CD4-positive, alpha-beta T cell treated with Interleukin-17A for 4 hours (primary cell): ENCODE data around the gene TPSB2.
A peak's percentile ranks its signal among the peaks of the same experiment; 100 is the strongest.
"Not testable (repeated sequence)": the region's sequence is repeated elsewhere in the genome, so short reads cannot be mapped to it uniquely, and the experiment has no call there.

Experiments used
- DNase-seq: peaks from one replicate; pipeline ENCODE4 v3.0.0-alpha.2; 2020; ENCODE audit warnings: mixed read lengths

TPSB2 gene

DNA sequence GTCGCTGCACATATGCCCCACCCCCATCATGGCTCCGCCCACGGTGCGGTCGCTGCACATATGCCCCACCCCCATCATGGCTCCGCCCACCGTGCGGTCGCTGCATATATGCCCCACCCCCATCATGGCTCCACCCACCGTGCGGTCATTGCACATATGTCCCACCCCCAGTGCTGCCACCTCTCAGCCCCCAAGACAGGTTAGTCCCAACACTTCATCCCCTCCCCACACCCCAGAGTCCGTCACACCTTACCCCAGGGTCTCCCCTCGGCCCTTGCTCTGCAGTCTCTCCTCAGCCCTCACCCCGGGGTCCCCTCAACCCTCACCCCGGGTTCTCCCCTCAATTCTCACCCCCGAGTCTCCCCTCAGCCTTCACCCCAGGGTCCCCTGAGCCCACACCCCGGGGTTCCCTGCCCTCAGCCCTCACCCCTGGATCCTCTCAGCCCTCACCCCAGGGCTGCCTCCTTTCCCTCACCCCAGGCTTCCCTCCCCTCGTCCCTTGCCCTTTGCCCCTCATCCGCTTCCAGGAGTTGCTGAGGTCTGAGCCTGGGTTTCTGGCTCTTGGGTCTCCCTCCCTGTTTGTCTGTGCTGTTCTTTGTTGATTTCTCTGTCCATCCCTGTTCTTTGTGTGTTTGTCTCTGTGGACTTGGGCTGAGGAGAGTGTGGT, 30.5 kb downstream of the TPSB2 start:
- no peak for DNase-seq

DNA sequence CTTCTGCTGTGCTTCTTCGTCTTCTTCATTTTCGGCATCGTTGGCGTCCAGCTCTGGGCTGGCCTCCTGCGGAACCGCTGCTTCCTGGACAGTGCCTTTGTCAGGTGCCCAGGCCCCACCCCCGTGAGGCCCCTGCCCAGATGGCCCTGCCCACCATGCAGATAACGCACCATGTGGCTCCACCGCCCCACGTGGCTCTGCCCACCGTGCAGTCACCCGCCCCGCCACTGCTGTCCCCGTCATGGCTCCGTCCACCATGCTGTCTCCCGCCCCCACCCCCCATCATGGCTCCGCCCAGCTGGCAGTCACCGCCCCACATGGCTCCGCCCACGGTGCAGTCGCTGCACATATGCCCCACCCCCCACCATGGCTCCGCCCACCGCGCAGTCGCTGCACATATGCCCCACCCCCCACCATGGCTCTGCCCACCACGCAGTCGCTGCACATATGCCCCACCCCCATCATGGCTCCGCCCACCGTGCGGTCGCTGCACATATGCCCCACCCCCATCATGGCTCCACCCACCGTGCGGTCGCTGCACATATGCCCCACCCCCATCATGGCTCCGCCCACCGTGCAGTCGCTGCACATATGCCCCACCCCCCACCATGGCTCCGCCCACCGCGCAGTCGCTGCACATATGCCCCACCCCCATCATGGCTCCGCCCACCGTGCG, 31.2 kb downstream of the TPSB2 start:
- not testable (repeated sequence) for DNase-seq

DNA sequence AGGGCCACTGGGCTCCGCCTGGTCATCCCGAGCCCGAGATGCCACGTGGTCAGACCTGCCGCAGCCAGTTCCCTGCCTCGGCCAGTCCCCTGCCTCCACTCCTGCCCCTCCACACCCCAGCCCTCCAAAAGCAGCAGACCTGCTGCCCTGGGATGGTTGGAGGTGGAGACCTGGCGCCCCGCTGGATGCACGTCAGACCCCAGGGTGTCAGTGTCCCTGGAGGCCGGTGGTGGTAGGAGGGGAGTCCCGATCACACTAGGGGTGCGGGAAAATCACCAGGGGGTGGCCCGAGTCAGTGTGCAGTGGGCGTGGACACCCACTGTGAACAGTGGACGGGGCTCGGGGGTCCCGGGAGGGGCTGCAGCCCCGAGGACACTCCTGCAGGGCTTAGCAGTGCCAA, 31.8 kb downstream of the TPSB2 start:
- DNase-seq: no peak

DNA sequence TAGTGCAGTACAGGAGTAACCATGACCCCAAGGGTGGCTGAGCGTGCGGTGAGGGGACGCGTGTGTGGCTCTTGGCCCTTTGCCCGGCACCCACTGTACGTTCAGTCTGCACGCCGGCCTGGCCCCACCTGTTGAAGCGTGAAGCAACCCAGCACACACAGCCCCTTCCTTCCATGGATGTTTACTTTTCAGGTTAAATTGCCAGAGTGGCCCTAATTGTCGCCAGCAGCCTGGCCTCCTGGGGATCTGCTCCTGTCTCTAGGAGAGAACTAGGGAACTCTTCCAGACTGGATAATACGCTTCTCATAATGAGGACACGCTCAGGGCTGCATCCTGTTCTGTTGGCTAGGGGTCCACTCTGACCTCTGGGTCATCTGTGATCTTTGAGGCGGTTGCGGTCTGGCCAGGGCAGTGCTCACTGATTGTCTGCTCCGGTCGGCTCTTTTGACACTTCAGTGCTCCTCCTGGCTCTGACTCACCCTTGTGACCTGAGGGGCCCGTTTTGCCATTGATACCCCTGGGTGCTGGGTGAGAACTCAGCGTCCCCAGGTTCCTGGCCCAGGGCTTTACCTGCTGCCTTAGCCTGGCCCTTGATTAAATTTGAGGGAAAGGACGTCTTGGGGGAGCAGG, 32.6 kb downstream of the TPSB2 start:
- no peak for DNase-seq

DNA sequence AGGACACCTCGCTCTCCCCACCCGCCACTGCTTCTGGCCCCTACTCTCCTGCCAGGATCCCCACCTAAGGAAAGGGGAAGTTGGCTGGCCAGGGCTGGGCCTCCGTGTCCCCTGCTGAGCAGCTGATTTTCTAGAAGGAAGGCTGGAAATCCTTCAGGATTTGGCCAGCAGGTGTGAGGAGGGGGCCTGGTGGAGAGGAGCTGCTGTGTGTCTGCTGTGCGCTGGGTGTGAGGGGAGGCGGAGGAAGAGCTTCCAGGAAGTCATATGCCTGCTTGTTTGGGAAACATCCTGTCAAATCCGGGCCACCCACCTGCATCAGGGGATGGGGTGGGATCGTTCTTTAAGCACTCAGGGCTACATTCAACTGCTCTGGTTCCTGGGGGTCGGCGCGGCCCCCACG, 33.5 kb downstream of the TPSB2 start:
- DNase-seq: no peak

DNA sequence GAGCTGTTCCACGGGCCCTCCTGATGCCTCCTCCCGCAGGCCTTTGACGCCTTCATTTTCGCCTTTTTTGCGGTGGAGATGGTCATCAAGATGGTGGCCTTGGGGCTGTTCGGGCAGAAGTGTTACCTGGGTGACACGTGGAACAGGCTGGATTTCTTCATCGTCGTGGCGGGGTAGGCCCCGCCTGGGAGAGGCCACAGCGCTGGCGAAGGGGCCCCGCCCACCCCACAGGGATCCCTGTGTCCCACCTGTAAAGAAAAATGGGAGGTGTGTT, 34.7 kb downstream of the TPSB2 start:
- DNase-seq: no peak

DNA sequence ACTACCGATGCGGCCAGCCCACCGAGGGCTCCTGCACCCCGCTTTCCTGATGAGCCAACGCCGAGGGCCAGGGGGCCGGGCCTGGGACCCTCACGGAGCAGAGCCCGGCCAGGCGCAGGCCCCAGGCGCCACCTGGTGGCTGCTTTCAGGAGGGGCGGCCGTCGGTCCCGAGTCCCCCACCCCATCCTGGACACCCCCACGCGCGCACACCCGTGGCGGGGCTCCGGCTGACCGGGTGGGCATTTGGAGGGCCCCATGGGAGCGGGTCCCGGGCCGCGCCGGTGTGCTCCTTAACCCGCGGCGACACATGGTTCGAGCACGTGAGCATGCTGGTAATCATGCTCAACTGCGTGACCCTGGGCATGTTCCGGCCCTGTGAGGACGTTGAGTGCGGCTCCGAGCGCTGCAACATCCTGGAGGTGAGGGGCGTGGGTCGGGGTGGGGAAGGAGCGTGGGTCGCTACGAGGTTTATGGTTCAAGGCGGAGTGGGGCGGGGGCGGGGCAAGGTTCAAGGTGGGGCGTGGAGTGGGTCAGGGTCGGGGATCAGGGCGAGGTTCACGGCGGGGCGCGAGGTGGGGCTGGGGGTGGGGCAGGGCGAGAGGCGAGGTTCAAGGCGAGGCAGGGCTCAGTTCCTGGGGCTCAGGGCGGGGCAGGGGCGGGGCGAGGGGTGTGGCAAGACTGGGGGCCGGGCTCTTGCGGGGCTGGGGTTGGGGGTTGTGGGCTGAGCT, 35.2 kb downstream of the TPSB2 start:
- peak; percentile 41 for DNase-seq

DNA sequence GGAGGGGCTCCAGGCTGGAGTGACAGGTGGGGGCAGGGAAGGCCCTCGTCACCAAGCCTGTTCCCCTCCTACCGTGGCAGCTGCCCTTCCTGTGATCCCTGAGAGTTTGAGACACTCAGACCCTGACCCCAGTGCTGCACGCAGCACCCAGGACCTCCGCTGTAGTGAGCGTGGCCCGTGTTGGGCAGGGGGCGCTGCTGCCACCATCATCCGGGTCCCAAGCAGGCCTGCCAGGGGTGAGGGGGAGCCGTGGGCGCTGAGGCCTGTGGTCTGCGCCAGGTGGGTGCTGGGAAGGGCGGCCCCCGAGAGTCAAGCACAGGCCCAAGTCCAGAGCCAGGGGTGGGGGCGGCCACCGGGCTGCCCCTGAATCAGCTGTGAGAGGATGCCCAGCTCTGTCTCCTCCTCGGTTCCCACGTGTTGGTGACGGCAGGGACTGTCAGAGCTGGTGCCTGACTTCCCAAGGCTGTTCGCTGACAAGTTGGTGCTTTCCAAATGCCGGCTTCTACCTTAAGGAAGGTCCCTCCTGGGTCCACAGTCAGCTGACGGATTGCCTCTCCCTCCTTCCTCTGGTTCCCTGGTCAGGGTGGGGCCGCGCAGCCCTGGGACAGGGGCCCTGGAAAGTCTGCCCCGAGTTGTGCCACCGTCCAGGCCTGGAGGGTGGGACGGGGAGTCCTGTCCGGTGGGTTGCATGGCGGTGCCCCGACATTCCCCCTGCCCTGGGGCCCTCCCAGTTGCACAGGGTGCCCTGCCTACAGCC, 36.0 kb downstream of the TPSB2 start:
- DNase-seq: no peak

DNA sequence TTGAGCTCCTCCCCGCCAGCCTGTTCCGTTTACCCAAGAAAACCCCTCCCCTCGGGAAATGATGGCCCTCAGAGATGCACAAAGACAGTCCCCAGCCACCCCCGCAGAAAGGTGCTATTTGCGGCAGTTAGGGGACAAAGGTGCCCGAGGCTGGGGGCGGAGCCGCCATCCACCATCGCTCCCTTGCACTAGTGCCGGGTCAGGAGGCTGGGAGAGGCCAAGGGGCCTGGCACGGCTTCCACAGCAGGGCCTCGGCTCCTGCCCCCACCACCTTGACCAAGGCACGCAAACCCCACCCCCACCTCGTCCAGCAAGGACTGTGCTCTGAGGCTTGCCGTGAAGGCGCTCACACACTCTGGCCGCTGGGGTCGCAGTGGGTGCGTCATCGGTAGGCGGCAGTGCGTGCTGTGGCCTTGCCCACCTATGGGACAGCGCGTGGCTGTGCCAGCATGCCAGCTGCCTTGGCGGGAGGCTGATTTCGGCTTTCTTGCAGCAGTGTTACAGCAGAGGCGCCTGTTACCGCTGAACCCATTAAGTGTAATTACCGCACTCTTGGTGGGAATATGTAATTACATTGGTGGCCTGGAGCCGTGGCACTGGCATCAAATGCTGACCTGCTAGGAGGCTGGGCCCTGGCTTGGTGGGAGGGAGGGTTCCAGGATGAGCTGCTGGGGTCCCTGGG, 36.7 kb downstream of the TPSB2 start:
- DNase-seq: no peak

DNA sequence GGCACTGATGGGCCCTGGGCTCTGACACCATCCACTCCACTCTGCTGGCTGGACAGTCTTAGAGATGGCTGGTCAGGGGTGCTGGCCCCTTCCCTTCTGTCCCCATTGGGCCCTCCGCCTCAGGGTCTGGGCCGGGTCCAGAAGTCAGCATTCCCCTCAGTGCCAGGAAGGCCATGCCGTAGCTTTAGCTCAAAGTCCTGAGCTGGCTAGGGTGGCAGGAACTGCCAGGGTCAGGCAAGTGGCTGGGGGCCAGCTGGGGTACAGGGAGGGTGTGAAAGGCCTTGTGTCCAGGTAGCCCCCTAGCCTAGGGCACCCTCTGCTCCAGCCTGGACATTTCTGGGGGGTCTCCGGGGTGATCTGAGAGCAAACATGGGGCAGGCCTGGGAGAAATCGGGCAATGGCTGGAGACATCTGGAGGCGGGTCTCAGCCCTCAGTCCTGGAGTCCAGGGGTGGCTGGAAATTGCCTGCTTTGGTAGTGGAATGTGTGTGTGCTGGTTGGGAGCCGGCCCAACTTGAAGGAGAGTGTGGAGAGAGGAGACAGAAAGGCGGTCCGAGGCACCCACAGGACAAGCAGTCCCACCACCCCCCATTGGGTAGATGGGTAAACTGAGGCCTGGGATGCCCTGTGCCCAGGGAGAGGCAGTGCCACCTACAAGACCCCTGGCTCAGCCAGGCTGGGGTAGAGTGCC, 37.5 kb downstream of the TPSB2 start:
- no peak for DNase-seq

DNA sequence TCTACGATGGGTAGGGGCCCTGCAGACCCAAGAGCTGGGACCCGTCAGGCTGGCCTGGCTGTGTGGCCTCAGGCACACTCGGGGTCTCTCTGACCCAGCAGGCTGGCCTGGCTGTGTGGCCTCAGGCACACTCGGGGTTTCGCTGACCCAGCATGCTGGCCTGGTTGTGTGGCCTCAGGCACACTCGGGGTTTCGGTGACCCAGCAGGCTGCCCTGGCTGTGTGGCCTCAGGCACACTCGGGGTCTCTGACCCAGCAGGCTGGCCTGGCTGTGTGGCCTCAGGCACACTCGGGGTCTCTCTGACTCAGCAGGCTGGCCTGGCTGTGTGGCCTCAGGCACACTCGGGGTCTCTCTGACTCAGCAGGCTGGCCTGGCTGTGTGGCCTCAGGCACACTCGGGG, 39.2 kb downstream of the TPSB2 start:
- not testable (repeated sequence) for DNase-seq

DNA sequence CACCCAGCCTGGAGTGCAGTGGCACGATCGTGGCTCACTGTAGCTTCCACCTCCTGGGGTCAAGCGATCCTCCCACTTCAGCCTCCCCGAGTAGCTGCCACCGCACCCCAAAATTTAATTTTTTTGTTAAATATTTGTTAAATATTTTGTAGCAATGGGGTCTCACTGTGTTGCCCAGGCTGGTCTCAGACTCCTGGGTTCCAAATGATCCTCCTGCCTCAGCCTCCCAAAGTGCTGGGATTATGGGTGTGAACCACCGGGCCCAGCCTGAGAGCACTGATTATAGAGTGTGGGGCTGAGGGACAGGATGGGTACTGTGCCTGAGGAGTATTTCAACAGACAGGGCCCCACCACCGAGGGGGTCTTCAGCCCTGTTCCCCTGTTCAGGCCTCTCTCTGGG, 40.5 kb downstream of the TPSB2 start:
- no peak for DNase-seq

DNA sequence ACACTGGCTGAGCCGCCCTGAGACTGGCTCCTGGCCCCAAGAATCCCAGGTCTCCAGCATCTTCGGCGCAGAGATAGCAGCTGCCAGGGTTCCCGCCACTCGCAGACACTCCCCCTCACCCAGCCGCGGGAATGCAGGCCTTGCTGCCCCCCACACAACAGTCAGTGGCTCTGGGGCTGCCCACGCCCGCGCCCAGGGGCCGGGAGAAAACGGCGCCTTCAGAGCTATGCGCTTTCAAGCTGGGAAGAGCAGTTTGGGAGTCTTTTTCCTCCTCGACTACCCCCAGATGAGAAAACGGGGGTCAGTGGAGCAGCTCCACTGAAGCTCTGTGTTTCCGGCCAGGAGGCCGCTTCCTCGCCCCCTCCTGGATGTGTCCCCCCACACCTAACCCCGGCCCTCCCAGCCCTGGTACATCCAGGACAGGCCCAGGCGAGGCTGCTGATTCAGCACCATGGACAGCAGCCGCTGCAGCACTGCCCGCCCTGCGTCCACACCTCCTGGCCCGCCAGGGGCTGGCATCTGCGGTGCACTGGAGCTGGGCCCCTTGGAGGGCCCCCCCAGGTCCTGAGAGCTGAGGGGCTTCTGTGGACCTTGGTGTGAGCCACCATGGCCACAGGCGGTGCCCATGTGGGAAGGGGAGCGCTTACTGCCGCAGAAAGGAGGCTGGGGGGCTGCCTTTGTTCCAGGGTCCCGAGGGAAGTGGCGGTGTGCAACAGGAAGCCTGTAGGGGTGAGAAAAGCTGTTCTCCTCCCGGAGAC, 41.4 kb downstream of the TPSB2 start:
- DNase-seq: peak; percentile 57

DNA sequence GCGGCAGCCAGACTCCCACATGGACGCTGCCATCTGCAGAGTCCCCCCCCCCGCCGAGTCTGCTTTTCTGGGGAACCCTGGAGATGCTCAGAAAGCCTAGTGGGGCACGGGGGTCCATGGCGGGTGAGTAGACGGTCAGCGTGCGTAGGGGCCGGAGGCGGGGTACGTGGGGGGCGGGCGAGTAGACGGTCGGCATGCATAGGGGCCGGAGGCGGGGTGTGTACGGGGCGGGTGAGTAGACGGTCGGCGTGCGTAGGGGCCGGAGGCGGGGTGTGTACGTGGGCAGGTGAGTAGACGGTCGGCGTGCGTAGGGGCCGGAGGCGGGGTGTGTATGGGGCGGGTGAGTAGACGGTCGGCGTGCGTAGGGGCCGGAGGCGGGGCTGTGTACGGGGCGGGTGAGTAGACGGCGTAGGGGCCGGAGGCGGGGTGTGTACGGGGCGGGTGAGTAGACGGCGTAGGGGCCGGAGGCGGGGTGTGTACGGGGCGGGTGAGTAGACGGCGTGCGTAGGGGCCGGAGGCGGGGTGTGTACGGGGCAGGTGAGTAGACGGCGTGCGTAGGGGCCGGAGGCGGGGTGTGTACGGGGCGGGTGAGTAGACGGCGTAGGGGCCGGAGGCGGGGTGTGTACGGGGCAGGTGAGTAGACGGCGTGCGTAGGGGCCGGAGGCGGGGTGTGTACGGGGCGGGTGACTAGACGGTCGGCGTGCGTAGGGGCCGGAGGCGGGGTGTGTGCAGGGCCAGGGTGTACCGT, 44.4 kb downstream of the TPSB2 start:
- DNase-seq: not testable (repeated sequence)

DNA sequence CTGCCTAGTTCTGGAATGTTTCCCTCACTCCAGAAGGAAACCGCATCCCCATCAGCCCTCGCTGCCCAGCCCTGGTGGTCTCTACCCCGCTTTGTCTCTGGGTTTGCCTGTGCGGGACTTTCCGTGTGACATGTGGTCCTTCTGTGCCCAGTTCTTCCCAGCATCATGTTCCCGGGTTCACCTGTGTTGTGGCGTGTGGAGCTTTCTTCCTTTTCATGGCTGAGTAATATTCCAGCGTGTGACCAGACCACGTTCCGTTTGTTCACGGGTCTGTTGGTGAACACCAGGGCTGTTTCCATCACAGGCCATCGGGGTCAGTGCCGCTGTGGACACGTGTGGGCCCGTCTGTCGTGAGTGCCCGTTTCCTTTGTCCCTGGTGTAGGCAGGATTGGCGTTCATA, 45.0 kb downstream of the TPSB2 start:
- no peak for DNase-seq

DNA sequence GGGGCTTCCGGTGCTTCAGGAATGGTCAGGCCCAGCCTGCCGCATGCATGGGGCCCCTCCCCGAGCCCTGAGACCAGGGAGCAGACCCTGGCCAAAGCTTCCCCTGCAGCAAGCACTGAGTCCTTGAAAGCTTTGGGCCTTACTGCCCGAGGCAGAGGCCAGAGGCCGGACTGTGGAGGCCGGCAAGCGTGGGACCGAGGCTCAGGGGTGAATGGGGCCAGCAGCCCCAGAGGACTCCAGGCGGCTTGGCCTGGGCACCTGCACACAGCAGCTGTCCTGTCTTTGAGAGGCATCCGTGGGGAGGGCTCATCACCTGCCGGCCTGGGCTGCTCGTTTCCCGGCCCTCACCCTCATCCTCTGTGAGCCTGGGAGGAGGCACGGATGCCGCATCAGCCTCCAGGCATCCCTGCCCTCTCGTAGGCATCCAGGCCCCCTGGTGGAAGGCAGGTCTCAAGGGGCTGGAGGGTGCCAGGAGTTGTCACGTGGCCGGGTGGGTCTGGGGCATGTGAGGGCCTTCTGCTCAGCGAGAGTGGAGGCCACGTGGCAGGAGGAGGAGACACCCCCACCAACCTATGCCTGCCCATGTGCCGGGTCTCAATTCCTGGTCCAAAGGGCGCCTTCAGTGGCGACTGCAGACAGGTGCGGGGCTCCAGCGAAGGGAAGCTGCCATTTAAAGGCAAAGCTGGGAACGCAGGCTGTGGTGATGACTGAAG, 45.7 kb downstream of the TPSB2 start:
- DNase-seq: no peak

DNA sequence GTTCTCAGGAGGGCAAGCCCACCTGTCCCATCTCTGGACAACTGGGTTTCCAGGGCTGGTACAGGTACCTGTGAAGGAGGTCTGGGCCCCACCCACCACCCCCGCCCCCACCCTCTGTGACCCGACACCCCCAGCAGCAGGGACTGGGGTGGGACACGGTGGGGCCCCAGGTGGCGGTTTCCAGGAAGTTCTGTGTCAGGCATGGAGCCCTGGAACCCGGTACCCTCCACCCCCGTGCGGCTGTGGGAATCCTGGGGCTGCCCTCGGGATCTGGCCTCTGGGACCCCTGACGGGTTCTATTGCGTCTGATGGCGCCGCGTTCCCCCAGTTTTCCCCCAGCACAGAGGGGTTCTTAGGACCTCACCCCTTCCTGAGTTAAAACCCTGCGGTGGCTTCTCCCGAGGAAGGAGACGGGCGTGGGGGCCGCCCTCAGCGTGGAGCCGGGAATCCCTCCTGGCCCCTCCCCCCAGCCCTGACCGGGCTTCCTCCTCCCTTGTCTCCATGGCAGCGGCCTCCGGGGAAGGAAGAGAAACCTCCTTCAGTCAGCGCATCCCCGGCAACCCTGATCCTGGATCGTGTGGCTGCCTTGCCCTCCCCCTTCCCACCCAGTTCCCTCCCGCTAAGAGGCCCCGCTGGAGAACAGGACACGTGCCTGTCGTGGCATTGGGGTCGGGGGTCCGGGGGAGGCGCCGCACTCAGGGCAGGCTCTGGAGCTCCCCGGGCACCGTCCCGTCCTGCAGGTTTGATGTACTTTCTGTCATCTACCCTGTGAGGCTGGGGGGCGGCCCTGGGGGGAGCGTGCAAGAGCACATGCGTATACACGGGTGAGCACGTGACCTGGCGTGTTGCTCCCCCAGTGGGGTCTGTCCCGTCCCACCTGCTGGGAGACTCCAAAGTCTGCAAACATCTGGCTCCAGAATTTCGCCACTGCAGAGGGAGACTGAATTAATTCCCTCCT, 46.8 kb downstream of the TPSB2 start:
- DNase-seq: no peak

DNA sequence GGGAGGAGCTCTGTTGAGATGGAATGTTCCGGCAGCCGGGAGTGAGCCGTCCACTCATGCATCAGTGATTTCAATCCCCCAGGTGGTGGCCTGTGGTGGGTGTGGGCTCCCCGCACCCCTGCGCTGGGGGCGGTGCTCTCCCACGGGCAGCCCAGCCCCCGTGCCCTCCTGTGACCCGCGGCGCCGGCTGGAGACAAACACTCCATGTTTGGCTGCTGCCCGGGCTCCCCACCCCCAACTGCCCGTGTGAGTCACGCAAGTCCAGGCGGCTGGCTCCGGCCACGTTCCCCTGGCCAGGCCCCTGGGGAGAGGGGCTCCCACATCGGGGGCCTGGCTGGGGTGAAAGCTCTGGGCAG, 47.7 kb downstream of the TPSB2 start:
- no peak for DNase-seq
